ENCODE data around the gene C6orf120. TPM values are rescaled to one million over a fixed set of nuclear protein-coding genes. Genes with fewer than 3 reads are reported as not detected.
A peak's percentile ranks its signal among the peaks of the same experiment; 100 is the strongest.

The C6orf120 gene
- total RNA-seq (27.5 TPM), polyA plus RNA-seq (12.2 TPM)
- long read RNA-seq, donor 1, transcript C6orf120-201 (1 exons, 2,667 nt) = major isoform, 5 of 5 reads
- long read RNA-seq, donor 1, partial matches to known transcripts = 0 of 5 reads
- long read RNA-seq, donor 1, other reads (novel, unspliced or antisense) = 0 of 5 reads
- long read RNA-seq, donor 2 = 0 reads
- long read RNA-seq, donor 3, transcript C6orf120-201 (1 exons, 2,667 nt) = major isoform, 43 of 43 reads
- long read RNA-seq, donor 3, partial matches to known transcripts = 0 of 43 reads
- long read RNA-seq, donor 3, other reads (novel, unspliced or antisense) = 0 of 43 reads
- long read RNA-seq, donor 4, transcript C6orf120-201 (1 exons, 2,667 nt) = major isoform, 36 of 36 reads
- long read RNA-seq, donor 4, partial matches to known transcripts = 0 of 36 reads
- long read RNA-seq, donor 4, other reads (novel, unspliced or antisense) = 0 of 36 reads
- long read RNA-seq, donor 5, transcript C6orf120-201 (1 exons, 2,667 nt) = major isoform, 52 of 52 reads
- long read RNA-seq, donor 5, partial matches to known transcripts = 0 of 52 reads
- long read RNA-seq, donor 5, other reads (novel, unspliced or antisense) = 0 of 52 reads
- long read RNA-seq, donor 6, transcript C6orf120-201 (1 exons, 2,667 nt) = major isoform, 26 of 26 reads
- long read RNA-seq, donor 6, partial matches to known transcripts = 0 of 26 reads
- long read RNA-seq, donor 6, other reads (novel, unspliced or antisense) = 0 of 26 reads
- long read RNA-seq, donor 7, transcript C6orf120-201 (1 exons, 2,667 nt) = major isoform, 35 of 35 reads
- long read RNA-seq, donor 7, partial matches to known transcripts = 0 of 35 reads
- long read RNA-seq, donor 7, other reads (novel, unspliced or antisense) = 0 of 35 reads
- long read RNA-seq, donor 8, transcript C6orf120-201 (1 exons, 2,667 nt) = major isoform, 20 of 20 reads
- long read RNA-seq, donor 8, partial matches to known transcripts = 0 of 20 reads
- long read RNA-seq, donor 8, other reads (novel, unspliced or antisense) = 0 of 20 reads
- long read RNA-seq, donor 9, transcript C6orf120-201 (1 exons, 2,667 nt) = major isoform, 16 of 16 reads
- long read RNA-seq, donor 9, partial matches to known transcripts = 0 of 16 reads
- long read RNA-seq, donor 9, other reads (novel, unspliced or antisense) = 0 of 16 reads
- long read RNA-seq, donor 10, transcript C6orf120-201 (1 exons, 2,667 nt) = major isoform, 27 of 27 reads
- long read RNA-seq, donor 10, partial matches to known transcripts = 0 of 27 reads
- long read RNA-seq, donor 10, other reads (novel, unspliced or antisense) = 0 of 27 reads

DNA sequence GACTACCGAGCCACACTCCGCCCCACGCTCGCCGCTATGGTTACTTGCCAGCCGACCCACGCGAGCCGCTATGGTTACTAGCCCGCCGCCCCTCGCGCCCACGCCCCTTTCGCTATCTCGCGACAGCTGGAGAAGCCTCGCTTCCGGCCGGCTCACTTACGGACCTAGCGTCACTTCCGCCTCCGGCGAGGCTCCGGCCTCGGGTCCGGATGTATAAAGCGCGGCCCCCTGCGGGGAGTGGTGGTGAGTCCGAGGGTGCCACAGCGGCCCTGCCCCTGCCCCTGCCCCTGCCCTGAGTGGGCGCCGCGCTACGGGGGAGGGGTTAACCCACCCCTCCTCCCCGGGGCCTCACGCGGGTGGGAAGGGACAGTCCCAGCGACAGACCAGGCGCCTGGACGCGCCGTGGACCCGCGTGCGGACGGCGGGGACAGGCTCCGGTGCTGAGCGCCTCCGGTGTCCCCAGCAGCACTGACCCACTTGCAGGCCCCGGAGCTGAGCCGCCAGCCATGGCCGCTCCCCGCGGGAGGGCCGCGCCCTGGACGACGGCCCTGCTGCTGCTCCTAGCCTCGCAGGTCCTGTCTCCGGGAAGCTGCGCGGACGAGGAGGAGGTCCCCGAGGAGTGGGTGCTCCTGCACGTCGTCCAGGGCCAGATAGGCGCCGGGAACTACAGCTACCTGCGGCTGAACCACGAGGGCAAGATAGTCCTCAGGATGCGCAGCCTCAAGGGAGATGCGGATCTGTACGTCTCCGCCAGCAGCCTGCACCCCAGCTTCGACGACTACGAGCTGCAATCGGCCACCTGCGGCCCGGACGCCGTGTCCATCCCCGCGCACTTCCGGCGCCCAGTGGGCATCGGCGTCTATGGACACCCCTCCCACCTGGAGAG is at the start of gene C6orf120, which contains the start of gene WDR27:
Gene C6orf120 (plus strand): TSS at position 173 of the 886 bp plus-strand sequence. CDS start 334 bp downstream, at position 507.
Gene WDR27 (minus strand): TSS at position 76 of the 886 bp plus-strand sequence. CDS start 13,024 bp downstream, outside the sequence.
- DNase-seq (ENCODE audit: low read depth in 6 of 9, low spot score in 9 of 9) = peak; percentile 84 to 96 (median 90)
- WGBS = under 1% methylated on average over 92 of the region's 92 CpGs
- Histone ChIP-seq H3K36me3 (ENCODE audit: control insufficient read depth in 2 of 2, insufficient read depth in 2 of 2, low read length in 1 of 2) (peaks cover 10 to 12% of the 10 kb centered on the region in 2 donors), H3K27me3 (ENCODE audit: control insufficient read depth in 2 of 2, insufficient read depth in 1 of 2, low read length in 1 of 2) (no peaks in the 10 kb centered on the region), H3K4me3 (ENCODE audit: low read length in 2 of 2) (peak within 1 kb of the TSS; percentile 88 to 95), H3K27ac (ENCODE audit: low read depth in 1 of 2, low read length in 1 of 2) (peak within 1 kb of the TSS; percentile 85 to 97), H3K4me1 (ENCODE audit: control insufficient read depth in 2 of 2, insufficient read depth in 2 of 2, low read length in 2 of 2) (peaks cover 9 to 15% of the 10 kb centered on the region in 2 donors), H3K9me3 (ENCODE audit: control insufficient read depth in 2 of 2, insufficient read depth in 1 of 2, low read length in 1 of 2) (peaks cover 0 to 5% of the 10 kb centered on the region in 2 donors)

GRCh38 chr6:169652896-169653295 is 49.0 kb upstream of the C6orf120 start:
- no peak for DNase-seq (ENCODE audit: low read depth in 6 of 9, low spot score in 9 of 9)
- 98% methylated on average over 11 of the region's 11 CpGs for WGBS
- Histone ChIP-seq H3K27ac (ENCODE audit: low read depth in 1 of 2, low read length in 1 of 2) (no peak overlapping the region), H3K4me3 (ENCODE audit: low read length in 2 of 2) (no peak overlapping the region), H3K27me3 (ENCODE audit: control insufficient read depth in 2 of 2, insufficient read depth in 1 of 2, low read length in 1 of 2) (no peaks in the 10 kb centered on the region), H3K4me1 (ENCODE audit: control insufficient read depth in 2 of 2, insufficient read depth in 2 of 2, low read length in 2 of 2) (peaks cover 0 to 10% of the 10 kb centered on the region in 2 donors), H3K36me3 (ENCODE audit: control insufficient read depth in 2 of 2, insufficient read depth in 2 of 2, low read length in 1 of 2) (peaks cover 7 to 8% of the 10 kb centered on the region in 2 donors), H3K9me3 (ENCODE audit: control insufficient read depth in 2 of 2, insufficient read depth in 1 of 2, low read length in 1 of 2) (peaks cover 0 to 5% of the 10 kb centered on the region in 2 donors)

GRCh38 chr6:169653691-169654090 is 48.2 kb upstream of the C6orf120 start:
- WGBS = 97% methylated on average over 6 of the region's 6 CpGs
- Histone ChIP-seq H3K4me3 (ENCODE audit: low read length in 2 of 2) (no peak overlapping the region), H3K27ac (ENCODE audit: low read depth in 1 of 2, low read length in 1 of 2) (no peak overlapping the region), H3K4me1 (ENCODE audit: control insufficient read depth in 2 of 2, insufficient read depth in 2 of 2, low read length in 2 of 2) (peaks cover 0 to 10% of the 10 kb centered on the region in 2 donors), H3K9me3 (ENCODE audit: control insufficient read depth in 2 of 2, insufficient read depth in 1 of 2, low read length in 1 of 2) (peaks cover 0 to 5% of the 10 kb centered on the region in 2 donors), H3K27me3 (ENCODE audit: control insufficient read depth in 2 of 2, insufficient read depth in 1 of 2, low read length in 1 of 2) (no peaks in the 10 kb centered on the region), H3K36me3 (ENCODE audit: control insufficient read depth in 2 of 2, insufficient read depth in 2 of 2, low read length in 1 of 2) (peaks cover 7 to 11% of the 10 kb centered on the region in 2 donors)
- no peak for DNase-seq (ENCODE audit: low read depth in 6 of 9, low spot score in 9 of 9)

DNA sequence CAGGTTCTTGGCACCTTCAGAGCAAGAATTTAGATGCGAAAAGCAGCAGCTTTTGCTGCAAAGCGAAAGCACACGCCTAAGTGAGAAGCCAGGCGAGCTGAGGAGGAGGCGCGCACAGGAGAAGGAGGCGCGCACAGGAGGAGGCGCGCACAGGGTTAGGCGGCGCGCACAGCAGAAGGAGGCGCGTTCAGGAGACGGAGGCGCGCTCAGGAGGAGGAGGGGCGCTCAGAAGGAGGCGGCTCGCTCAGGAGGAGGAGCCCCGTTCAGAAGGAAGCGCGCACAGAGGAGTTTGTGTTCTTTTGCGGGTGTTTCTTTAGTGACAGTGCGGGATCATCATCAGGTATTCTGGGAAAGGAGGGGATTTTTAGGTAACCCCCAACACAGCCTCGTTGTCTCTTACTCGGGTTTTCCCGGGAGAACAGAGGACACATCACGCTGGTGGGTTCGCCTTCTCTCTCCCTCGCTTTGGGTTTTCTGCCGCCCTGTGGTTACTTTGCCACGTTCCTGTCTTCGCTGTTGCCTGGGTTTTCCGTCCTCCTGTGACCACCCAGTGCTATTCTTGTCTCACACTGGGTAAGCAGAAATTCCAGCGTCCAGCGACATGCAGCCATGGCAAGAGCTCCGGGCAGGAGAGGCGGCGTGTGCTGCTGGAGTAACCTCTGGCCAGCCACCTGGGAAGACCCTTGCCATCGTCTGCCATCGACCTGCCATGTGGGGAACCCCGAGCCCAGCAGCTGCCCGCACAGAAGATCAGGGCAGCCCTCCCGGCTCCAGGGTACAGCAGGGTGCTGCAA is 47.1 kb upstream of the C6orf120 start:
- no peaks in the 10 kb centered on the region for H3K27me3 ChIP-seq (ENCODE audit: control insufficient read depth in 2 of 2, insufficient read depth in 1 of 2, low read length in 1 of 2)

DNA sequence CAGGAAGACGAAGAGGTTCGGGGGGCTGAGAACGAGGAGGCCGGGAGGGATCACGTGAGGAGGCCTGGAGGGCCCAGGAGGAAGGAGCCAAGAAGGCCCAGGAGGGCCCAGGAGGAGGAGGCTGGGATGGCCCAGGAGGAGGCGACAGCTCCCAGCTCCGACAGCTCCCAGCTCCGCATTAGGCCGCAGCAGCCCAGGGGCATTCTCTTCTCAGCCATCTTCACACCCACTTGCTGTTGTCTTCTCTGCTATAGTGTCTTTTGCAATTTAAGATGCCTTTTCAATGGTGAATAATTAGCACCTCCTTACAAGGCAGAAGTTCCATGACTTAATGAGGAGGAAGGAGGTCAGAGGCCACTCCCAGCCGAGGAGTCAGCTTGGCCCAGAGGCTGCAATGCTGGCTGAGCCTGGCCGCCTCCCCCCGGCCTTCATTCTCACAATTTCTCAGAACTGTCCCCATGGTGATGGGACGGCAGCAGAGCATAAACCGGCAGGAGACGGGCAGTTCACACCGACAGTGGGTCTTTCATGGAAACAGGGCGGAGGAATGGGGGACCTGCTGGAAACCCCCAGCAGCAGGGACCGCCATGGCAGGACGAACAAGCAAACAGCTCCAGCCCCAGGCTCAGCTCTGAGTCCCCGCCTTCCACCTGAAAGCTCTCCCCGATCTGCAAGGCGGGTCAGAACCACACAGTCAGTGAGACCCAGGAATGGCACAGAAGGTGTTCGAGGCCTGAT is 45.2 kb upstream of the C6orf120 start:
- H3K9me3 ChIP-seq (ENCODE audit: control insufficient read depth in 2 of 2, insufficient read depth in 1 of 2, low read length in 1 of 2) = peaks cover 0 to 5% of the 10 kb centered on the region in 2 donors
- no peak overlapping the region for H3K4me3 ChIP-seq (ENCODE audit: low read length in 2 of 2)
- H3K4me1 ChIP-seq (ENCODE audit: control insufficient read depth in 2 of 2, insufficient read depth in 2 of 2, low read length in 2 of 2) = peaks cover 0 to 10% of the 10 kb centered on the region in 2 donors
- no peak overlapping the region for H3K27ac ChIP-seq (ENCODE audit: low read depth in 1 of 2, low read length in 1 of 2)
- peaks cover 15 to 18% of the 10 kb centered on the region in 2 donors for H3K36me3 ChIP-seq (ENCODE audit: control insufficient read depth in 2 of 2, insufficient read depth in 2 of 2, low read length in 1 of 2)
- H3K27me3 ChIP-seq (ENCODE audit: control insufficient read depth in 2 of 2, insufficient read depth in 1 of 2, low read length in 1 of 2) = no peaks in the 10 kb centered on the region
- 98% methylated on average over 23 of the region's 23 CpGs for WGBS
- no peak for DNase-seq (ENCODE audit: low read depth in 6 of 9, low spot score in 9 of 9)

More for the DNA sequence above, 47.1 kb upstream of the C6orf120 start:
- 44% methylated on average over 46 of the region's 46 CpGs for WGBS
- peak in 8 of 9 donors; percentile 42 to 87 (median 62) for DNase-seq (ENCODE audit: low read depth in 6 of 9, low spot score in 9 of 9)
- Histone ChIP-seq H3K9me3 (ENCODE audit: control insufficient read depth in 2 of 2, insufficient read depth in 1 of 2, low read length in 1 of 2) (peaks cover 0 to 5% of the 10 kb centered on the region in 2 donors), H3K4me1 (ENCODE audit: control insufficient read depth in 2 of 2, insufficient read depth in 2 of 2, low read length in 2 of 2) (peaks cover 0 to 10% of the 10 kb centered on the region in 2 donors), H3K4me3 (ENCODE audit: low read length in 2 of 2) (peak overlapping the region; percentile 60), H3K36me3 (ENCODE audit: control insufficient read depth in 2 of 2, insufficient read depth in 2 of 2, low read length in 1 of 2) (peaks cover 7 to 15% of the 10 kb centered on the region in 2 donors), H3K27ac (ENCODE audit: low read depth in 1 of 2, low read length in 1 of 2) (peak overlapping the region; percentile 69 to 77)

DNA sequence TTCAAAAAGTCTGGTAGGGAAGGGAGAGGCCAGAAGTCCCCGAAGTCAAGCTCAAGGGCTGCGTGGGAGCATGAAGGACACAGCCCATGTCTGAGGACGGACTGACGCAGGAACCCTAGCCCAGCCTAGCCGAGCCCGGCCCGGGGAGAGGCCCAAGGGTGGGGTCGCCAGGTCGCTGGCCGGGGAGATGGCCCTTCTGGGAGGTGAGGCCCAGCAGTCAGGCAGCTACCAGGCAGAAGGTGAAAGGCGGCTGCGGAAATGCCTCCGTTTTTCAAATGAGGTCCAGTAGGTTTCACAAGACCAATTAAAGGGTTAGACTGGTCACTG is 44.7 kb upstream of the C6orf120 start:
- Histone ChIP-seq H3K9me3 (ENCODE audit: control insufficient read depth in 2 of 2, insufficient read depth in 1 of 2, low read length in 1 of 2) (peaks cover 0 to 5% of the 10 kb centered on the region in 2 donors), H3K4me1 (ENCODE audit: control insufficient read depth in 2 of 2, insufficient read depth in 2 of 2, low read length in 2 of 2) (peaks cover 0 to 10% of the 10 kb centered on the region in 2 donors), H3K4me3 (ENCODE audit: low read length in 2 of 2) (no peak overlapping the region), H3K27me3 (ENCODE audit: control insufficient read depth in 2 of 2, insufficient read depth in 1 of 2, low read length in 1 of 2) (no peaks in the 10 kb centered on the region), H3K27ac (ENCODE audit: low read depth in 1 of 2, low read length in 1 of 2) (no peak overlapping the region), H3K36me3 (ENCODE audit: control insufficient read depth in 2 of 2, insufficient read depth in 2 of 2, low read length in 1 of 2) (peaks cover 15 to 18% of the 10 kb centered on the region in 2 donors)
- WGBS = 88% methylated on average over 13 of the region's 13 CpGs
- no peak for DNase-seq (ENCODE audit: low read depth in 6 of 9, low spot score in 9 of 9)

Measured in thymus (tissue), 14 donors.